Measurements from ENCODE around the gene ZNF438. TPM values are rescaled to one million over a fixed set of nuclear protein-coding genes. Genes with fewer than 3 reads are reported as not detected.

ZNF438 gene
- total and polyA plus RNA-seq, 2 of the 13 experiments (the other 11 are each of a cell fraction or from before 2014, with no cell fraction given), result 0.75 to 0.83 TPM

DNA sequence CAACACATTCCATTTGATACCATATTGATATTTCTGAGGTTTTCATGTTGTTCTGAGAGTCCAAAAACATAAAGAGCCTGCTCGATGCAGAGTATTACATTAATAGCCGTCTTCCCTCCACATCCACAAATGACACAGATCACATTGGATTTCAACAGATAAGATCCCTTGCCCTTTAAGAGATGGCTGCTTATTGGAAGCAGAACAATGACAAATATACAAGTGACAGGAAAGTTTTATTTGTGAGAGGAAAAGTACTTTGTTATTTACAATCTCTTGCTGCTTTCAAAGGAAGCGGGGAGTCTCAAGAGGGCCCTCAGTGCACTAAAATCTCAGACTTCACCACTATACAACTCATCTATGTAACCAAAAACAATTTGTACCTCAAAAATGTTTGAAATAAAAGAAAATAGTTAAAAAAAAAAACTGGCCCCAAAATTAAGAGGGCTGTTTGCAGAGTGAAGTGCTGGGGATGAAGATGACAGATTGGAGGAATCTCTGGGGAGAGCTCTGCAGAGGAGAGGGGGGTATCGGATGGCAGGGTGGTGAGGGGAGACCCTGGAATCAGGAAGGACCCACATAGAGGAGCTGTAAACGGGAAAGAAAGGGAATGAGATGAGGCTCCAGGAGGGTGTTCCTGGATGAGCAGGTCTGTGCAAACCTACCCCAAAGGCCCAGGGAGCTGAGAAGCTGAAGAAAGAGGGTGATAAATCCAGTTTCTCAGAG, 42.5 kb upstream of the ZNF438 start:
- no peak for ATAC-seq
- H2AFZ ChIP-seq (ENCODE audit: low read length), result no peak overlapping the region

More for the DNA sequence above, 42.5 kb upstream of the ZNF438 start:
- CTCF ChIA-PET (ENCODE audit: low intra/inter-chr PET ratio, low total read pairs), result no interaction called here
- no peaks in the 10 kb centered on the region for H3K36me3 ChIP-seq (replicated peaks in 1 of 2; ENCODE audit: control insufficient read depth in 1 of 2, insufficient read depth in 2 of 2, low read length in 2 of 2)
- TF ChIP-seq ATF7-NPFF (CRISPR knock-in tag; IDR thresholded peaks at IDR 0.05; ENCODE audit: low read depth) (no peak), RNF2 (conservative IDR thresholded peaks at IDR 0.05; ENCODE audit: low read depth) (no peak), ZNF205 (CRISPR knock-in tag; IDR thresholded peaks at IDR 0.05) (no peak), ZNF44 (CRISPR knock-in tag; IDR thresholded peaks at IDR 0.05) (no peak), GLI4 (CRISPR knock-in tag; IDR thresholded peaks at IDR 0.05; ENCODE audit: borderline replicate concordance) (no peak), SOX6 (IDR thresholded peaks at IDR 0.05) (no peak), SOX6 (CRISPR knock-in tag; IDR thresholded peaks at IDR 0.05) (no peak), NBN (conservative IDR thresholded peaks at IDR 0.05) (no peak), ZNF136 (CRISPR knock-in tag; IDR thresholded peaks at IDR 0.05; ENCODE audit: low read depth) (no peak), ZNF552 (CRISPR knock-in tag; IDR thresholded peaks at IDR 0.05; ENCODE audit: borderline replicate concordance) (no peak), MTA3 (CRISPR knock-in tag; IDR thresholded peaks at IDR 0.05) (no peak), NFE2L2 (IDR thresholded peaks at IDR 0.05; ENCODE audit: low read length) (no peak), HNF4G (IDR thresholded peaks at IDR 0.05; ENCODE audit: borderline replicate concordance, low read depth, low read length) (no peak), HNF4G (CRISPR knock-in tag; IDR thresholded peaks at IDR 0.05; ENCODE audit: borderline replicate concordance, low read depth) (no peak), NR2F2 (IDR thresholded peaks at IDR 0.05; ENCODE audit: borderline replicate concordance, low read depth) (no peak)
- TF ChIP-seq, protein P1, sequence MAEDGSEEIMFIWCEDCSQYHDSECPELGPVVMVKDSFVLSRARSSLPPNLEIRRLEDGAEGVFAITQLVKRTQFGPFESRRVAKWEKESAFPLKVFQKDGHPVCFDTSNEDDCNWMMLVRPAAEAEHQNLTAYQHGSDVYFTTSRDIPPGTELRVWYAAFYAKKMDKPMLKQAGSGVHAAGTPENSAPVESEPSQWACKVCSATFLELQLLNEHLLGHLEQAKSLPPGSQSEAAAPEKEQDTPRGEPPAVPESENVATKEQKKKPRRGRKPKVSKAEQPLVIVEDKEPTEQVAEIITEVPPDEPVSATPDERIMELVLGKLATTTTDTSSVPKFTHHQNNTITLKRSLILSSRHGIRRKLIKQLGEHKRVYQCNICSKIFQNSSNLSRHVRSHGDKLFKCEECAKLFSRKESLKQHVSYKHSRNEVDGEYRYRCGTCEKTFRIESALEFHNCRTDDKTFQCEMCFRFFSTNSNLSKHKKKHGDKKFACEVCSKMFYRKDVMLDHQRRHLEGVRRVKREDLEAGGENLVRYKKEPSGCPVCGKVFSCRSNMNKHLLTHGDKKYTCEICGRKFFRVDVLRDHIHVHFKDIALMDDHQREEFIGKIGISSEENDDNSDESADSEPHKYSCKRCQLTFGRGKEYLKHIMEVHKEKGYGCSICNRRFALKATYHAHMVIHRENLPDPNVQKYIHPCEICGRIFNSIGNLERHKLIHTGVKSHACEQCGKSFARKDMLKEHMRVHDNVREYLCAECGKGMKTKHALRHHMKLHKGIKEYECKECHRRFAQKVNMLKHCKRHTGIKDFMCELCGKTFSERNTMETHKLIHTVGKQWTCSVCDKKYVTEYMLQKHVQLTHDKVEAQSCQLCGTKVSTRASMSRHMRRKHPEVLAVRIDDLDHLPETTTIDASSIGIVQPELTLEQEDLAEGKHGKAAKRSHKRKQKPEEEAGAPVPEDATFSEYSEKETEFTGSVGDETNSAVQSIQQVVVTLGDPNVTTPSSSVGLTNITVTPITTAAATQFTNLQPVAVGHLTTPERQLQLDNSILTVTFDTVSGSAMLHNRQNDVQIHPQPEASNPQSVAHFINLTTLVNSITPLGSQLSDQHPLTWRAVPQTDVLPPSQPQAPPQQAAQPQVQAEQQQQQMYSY (CRISPR knock-in tag; IDR thresholded peaks at IDR 0.05), result no peak
- TF ChIP-seq, protein P2, sequence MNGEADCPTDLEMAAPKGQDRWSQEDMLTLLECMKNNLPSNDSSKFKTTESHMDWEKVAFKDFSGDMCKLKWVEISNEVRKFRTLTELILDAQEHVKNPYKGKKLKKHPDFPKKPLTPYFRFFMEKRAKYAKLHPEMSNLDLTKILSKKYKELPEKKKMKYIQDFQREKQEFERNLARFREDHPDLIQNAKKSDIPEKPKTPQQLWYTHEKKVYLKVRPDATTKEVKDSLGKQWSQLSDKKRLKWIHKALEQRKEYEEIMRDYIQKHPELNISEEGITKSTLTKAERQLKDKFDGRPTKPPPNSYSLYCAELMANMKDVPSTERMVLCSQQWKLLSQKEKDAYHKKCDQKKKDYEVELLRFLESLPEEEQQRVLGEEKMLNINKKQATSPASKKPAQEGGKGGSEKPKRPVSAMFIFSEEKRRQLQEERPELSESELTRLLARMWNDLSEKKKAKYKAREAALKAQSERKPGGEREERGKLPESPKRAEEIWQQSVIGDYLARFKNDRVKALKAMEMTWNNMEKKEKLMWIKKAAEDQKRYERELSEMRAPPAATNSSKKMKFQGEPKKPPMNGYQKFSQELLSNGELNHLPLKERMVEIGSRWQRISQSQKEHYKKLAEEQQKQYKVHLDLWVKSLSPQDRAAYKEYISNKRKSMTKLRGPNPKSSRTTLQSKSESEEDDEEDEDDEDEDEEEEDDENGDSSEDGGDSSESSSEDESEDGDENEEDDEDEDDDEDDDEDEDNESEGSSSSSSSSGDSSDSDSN (CRISPR knock-in tag; IDR thresholded peaks at IDR 0.05), result no peak
- TF ChIP-seq, protein P3, sequence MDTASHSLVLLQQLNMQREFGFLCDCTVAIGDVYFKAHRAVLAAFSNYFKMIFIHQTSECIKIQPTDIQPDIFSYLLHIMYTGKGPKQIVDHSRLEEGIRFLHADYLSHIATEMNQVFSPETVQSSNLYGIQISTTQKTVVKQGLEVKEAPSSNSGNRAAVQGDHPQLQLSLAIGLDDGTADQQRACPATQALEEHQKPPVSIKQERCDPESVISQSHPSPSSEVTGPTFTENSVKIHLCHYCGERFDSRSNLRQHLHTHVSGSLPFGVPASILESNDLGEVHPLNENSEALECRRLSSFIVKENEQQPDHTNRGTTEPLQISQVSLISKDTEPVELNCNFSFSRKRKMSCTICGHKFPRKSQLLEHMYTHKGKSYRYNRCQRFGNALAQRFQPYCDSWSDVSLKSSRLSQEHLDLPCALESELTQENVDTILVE (CRISPR knock-in tag; IDR thresholded peaks at IDR 0.05), result no peak
- POLR2A ChIA-PET, result no interaction called here
- H3K9me3 ChIP-seq (ENCODE audit: low read length), result no peaks in the 10 kb centered on the region
- no TSS peak for BruUV-seq (replicated peaks)
- peaks cover 0 to 14% of the 10 kb centered on the region in 2 experiments; a peak in 2 of 5 replicates for H3K27me3 ChIP-seq (ENCODE audit: control insufficient read depth in 1 of 2, insufficient read depth in 2 of 2, low read length in 2 of 2)
- FAIRE-seq, result no peak
- no peak overlapping the region for H3K4me3 ChIP-seq (replicated peaks in 1 of 3; ENCODE audit: insufficient read depth in 1 of 3, low read depth in 2 of 3, low read length in 3 of 3)
- no peaks in the 10 kb centered on the region for H3K79me2 ChIP-seq (ENCODE audit: insufficient read depth, low read length)
- peaks cover 5% of the 10 kb centered on the region; the same call in 1 of the 2 replicates for H3K4me1 ChIP-seq (ENCODE audit: insufficient read depth, low read length)
- WGBS (ENCODE audit: low lambda C conversion rate), result 26% methylated on average over 5 of the region's 5 CpGs
- no peak overlapping the region for H3K9ac ChIP-seq (ENCODE audit: insufficient read depth, low read depth, low read length)
- no peak for DNase-seq (ENCODE audit: low spot score)
- no peak overlapping the region for H3K4me2 ChIP-seq (ENCODE audit: low read depth, low read length)
- in situ Hi-C loops (cut with HindIII; ENCODE audit: extremely low pct_ligation_motif_present, low pct_unique_long_range_greater_than_20kb), result no loop called here
- no peaks in the 10 kb centered on the region for H4K20me1 ChIP-seq (ENCODE audit: insufficient read depth, low read length)
- no peak overlapping the region for H3K27ac ChIP-seq (ENCODE audit: extremely low read length, insufficient read depth, low read length)
- intact Hi-C loops (cut with micrococcal nuclease; ENCODE audit: unreplicated experiment), result no loop called here

Measured in HepG2 (cell line).